DND-41 (cell line): ENCODE results near the gene PRR14.

Source experiments
- ATAC-seq: fragments of 200-7000 bp; cut with Tn5 transposase; 3 replicates; pipeline ENCODE4 v1.9.1; 2021; ENCODE audit warnings: low read depth; ENCODE audit not compliant: insufficient read depth
- DNase-seq: peaks from one replicate; pipeline ENCODE4 v3.0.0-alpha.2; 2020
- H2AFZ ChIP-seq: 2 replicates; pipeline ENCODE4 v1.6.0; 2012; ENCODE audit warnings: low read depth, low read length
- H3K27ac ChIP-seq: 2 replicates; pipeline ENCODE4 v1.5.1; 2012; ENCODE audit warnings: low read length, inconsistent platforms
- H3K27me3 ChIP-seq: fragments of 200-600 bp; sonication (generic); 2 replicates; pipeline ENCODE4 v1.6.0; 2012; ENCODE audit warnings: low read length, mild to moderate bottlenecking, inconsistent platforms; ENCODE audit not compliant: insufficient read depth, poor library complexity
- H3K36me3 ChIP-seq: 2 replicates; pipeline ENCODE4 v1.5.1; 2012; ENCODE audit warnings: low read length, inconsistent platforms; ENCODE audit not compliant: insufficient read depth
- H3K4me1 ChIP-seq: 2 replicates; pipeline ENCODE4 v1.5.1; 2012; ENCODE audit warnings: mild to moderate bottlenecking, low read length; ENCODE audit not compliant: insufficient read depth
- H3K4me2 ChIP-seq: 2 replicates; pipeline ENCODE4 v1.6.0; 2012; ENCODE audit warnings: mild to moderate bottlenecking, moderate library complexity, low read length, inconsistent platforms; ENCODE audit not compliant: insufficient read depth
- H3K4me3 ChIP-seq, 2 experiments: fragments of 200-600 bp in 1 of 2; shearing (Covaris generic) in 1 of 2; 2 replicates each; pipeline ENCODE4 v1.5.1; 2012 to 2016; ENCODE audit warnings: inconsistent platforms in 2 of 2, low read length in 2 of 2, mild to moderate bottlenecking in 2 of 2, low read depth in 1 of 2, moderate library complexity in 1 of 2
- H3K79me2 ChIP-seq: 2 replicates; pipeline ENCODE4 v1.6.0; 2012; ENCODE audit warnings: low read length, inconsistent platforms; ENCODE audit not compliant: insufficient read depth
- H3K9ac ChIP-seq: 2 replicates; pipeline ENCODE4 v1.6.0; 2012; ENCODE audit warnings: low read depth, mild to moderate bottlenecking, inconsistent platforms, low read length, moderate library complexity
- H3K9me3 ChIP-seq: 2 replicates; pipeline ENCODE4 v1.5.1; 2012; ENCODE audit warnings: low read length, moderate library complexity, mild to moderate bottlenecking, inconsistent platforms; ENCODE audit not compliant: insufficient read depth, severe bottlenecking
- H4K20me1 ChIP-seq: 2 replicates; pipeline ENCODE4 v1.6.0; 2012; ENCODE audit warnings: low read length; ENCODE audit not compliant: insufficient read depth
- CTCF ChIP-seq: IDR thresholded peaks from 2 replicates; pipeline ENCODE4 v1.5.1; 2012; ENCODE audit warnings: borderline replicate concordance, low read length, moderate library complexity, mild to moderate bottlenecking; ENCODE audit not compliant: poor library complexity, severe bottlenecking; ENCODE audit errors: extremely low read depth
- EZH2 ChIP-seq: IDR thresholded peaks from 3 replicates; pipeline ENCODE4 v1.6.1; 2012; ENCODE audit warnings: borderline replicate concordance, low read depth, mild to moderate bottlenecking, moderate library complexity, low read length, inconsistent platforms; ENCODE audit not compliant: severe bottlenecking

The PRR14 gene

GRCh38 chr16:30688701-30689100 lies 37.9 kb downstream of the PRR14 start:
- TF ChIP-seq CTCF (no peak), EZH2 (no peak)
- H4K20me1 ChIP-seq, result no peaks in the 10 kb centered on the region
- DNase-seq (no peak), ATAC-seq (no peak)
- no peaks in the 10 kb centered on the region for H3K79me2 ChIP-seq
- peaks cover 3% of the 10 kb centered on the region for H3K4me1 ChIP-seq
- no peaks in the 10 kb centered on the region for H3K9me3 ChIP-seq
- no peaks in the 10 kb centered on the region for H3K36me3 ChIP-seq
- no peak overlapping the region for H3K4me3 ChIP-seq
- no peak overlapping the region for H2AFZ ChIP-seq
- H3K4me2 ChIP-seq, result no peak overlapping the region
- no peak overlapping the region for H3K27ac ChIP-seq
- no peaks in the 10 kb centered on the region for H3K27me3 ChIP-seq
- no peak overlapping the region for H3K9ac ChIP-seq

- DNase-seq (no peak), ATAC-seq (no peak)
- Histone ChIP-seq H3K27me3 (no peaks in the 10 kb centered on the region), H3K36me3 (no peaks in the 10 kb centered on the region), H3K9ac (no peak overlapping the region), H3K4me3 (no peak overlapping the region), H2AFZ (no peak overlapping the region), H3K9me3 (no peaks in the 10 kb centered on the region), H4K20me1 (no peaks in the 10 kb centered on the region), H3K4me1 (peaks cover 6% of the 10 kb centered on the region), H3K27ac (no peak overlapping the region), H3K4me2 (no peak overlapping the region), H3K79me2 (no peaks in the 10 kb centered on the region)
- no peak for TF ChIP-seq CTCF
- TF ChIP-seq EZH2, result no peak
Measured at GRCh38 chr16:30691907-30692306, 41.1 kb downstream of the PRR14 start.

GRCh38 chr16:30692396-30693064 lies 41.8 kb downstream of the PRR14 start:
- H4K20me1 ChIP-seq, result no peaks in the 10 kb centered on the region
- no peak overlapping the region for H3K4me2 ChIP-seq
- no peak overlapping the region for H3K27ac ChIP-seq
- no peak overlapping the region for H3K4me3 ChIP-seq
- no peaks in the 10 kb centered on the region for H3K27me3 ChIP-seq
- TF ChIP-seq EZH2 (no peak), CTCF (no peak)
- H3K36me3 ChIP-seq, result no peaks in the 10 kb centered on the region
- H3K4me1 ChIP-seq, result peaks cover 12% of the 10 kb centered on the region
- DNase-seq, result no peak
- ATAC-seq, result no peak
- H3K9me3 ChIP-seq, result no peaks in the 10 kb centered on the region
- no peak overlapping the region for H2AFZ ChIP-seq
- H3K79me2 ChIP-seq, result 0 out of 2 replicates have a peak, but pooled peaks cover 5% of the 10 kb centered on the region
- H3K9ac ChIP-seq, result no peak overlapping the region
